ENCODE data around the gene GGT1.
"Not testable (repeated sequence)": the region's sequence is repeated elsewhere in the genome, so short reads cannot be mapped to it uniquely, and the experiment has no call there.

GGT1 gene

DNA sequence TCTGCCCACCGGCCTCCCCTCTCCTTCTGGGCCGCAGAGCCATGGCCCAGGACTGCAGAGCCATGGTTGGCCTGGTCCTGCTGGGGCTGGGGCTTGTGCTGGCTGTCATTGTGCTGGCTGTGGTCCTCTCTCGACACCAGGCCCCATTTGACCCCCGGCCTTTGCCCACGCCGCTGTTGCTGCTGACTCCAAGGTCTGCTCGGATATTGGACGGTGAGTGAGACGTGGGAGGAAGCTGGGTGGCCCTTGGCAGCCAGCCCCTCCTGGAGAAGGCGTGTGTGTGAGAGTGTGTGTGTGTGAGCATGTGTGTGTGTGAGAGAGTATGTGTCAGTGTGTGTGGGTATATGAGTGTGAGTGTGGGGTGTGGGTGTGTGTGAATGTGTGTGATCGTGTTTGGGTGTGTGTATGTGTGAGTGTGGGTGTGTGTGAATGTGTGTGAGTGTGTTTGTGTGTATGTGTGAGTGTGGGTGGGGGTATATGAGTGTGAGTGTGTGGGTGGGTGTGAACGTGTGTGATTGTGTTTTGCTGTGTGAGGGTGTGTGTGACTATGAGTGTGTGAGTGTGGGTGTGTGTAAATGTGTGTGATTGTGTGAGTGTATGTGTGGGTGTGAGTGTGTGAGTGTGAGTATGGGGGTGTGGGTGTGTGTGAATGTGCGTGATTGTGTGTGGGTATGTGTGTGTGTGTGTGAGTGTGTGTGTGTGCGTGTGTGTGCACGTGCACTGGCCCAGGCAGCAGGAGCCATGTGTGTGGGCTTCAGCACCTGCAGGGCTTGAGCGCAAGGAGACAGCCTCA is 30.4 kb downstream of the GGT1 start:
- DNase-seq (ENCODE audit: extremely low read depth in 1 of 2, low read depth in 1 of 2): not testable (repeated sequence)

DNA sequence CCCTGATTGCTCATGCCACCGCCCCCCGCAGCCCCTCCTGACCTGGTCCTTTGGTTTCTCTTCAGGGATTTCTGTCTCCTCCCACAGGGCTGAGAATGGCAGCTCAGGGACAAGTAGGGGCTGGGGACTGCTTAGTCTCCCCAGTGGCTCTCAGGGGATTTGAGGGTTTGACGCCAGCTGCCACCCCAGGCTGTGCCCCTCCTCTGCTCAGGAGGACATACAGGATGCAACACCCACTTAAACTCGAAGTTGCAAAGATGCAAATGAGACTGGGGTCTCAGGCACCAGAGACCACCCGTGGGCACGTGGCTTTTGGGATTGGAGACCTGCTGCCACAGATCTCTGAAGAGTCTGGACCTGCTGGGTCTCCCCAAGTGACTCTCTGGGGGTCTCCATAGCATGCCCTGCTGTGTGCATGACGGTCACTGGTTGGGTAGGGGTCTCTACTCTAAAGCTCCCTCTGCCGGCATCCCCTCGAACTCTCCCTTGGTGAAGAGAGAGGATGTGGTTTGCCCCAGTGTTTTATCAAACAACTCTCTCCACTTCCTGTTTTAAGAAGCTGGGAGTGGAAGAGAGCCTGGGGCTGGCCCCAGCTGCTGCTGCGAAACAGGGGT is 31.9 kb downstream of the GGT1 start:
- DNase-seq (ENCODE audit: extremely low read depth in 1 of 2, low read depth in 1 of 2): not testable (repeated sequence)

DNA sequence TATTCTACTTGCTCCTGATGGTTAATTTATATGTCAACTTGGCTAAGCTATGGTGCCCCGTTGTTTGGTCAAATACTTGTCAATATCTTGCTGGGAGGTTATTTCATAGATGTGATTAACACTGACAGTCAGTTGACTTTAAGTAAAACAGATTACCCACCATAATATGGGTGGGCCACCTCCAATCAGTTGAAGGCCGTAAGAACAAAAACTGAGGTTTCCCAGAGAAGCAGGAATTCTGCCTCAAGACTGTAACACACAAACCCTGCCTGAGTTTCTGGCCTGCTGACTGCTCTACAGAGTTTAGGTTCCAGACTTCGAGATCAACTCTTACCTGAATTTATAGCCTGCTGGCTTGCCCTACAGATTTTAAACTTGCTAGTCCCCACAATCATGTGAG is 33.5 kb downstream of the GGT1 start:
- not testable (repeated sequence) for DNase-seq (ENCODE audit: extremely low read depth in 1 of 2, low read depth in 1 of 2)

DNA sequence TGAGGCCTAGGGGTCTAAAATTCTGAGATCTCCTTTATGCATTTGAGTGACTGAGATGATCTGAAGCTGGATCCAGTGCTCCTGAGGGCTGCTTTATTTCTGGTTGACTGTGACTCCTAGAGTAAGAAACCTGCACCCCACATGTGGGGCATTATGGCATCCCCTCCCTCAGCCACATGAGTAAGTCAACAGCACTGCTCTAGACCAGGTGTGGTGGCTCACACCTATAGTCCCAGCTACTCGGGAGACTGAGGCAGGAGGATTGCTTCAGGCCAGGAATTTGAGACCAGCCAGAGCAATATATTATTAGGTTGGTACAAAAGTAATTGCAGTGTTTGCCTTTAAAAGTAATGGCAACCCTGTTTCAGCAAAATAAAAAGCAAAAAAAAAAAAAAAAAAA is 39.3 kb downstream of the GGT1 start:
- DNase-seq (ENCODE audit: extremely low read depth in 1 of 2, low read depth in 1 of 2): not testable (repeated sequence)

DNA sequence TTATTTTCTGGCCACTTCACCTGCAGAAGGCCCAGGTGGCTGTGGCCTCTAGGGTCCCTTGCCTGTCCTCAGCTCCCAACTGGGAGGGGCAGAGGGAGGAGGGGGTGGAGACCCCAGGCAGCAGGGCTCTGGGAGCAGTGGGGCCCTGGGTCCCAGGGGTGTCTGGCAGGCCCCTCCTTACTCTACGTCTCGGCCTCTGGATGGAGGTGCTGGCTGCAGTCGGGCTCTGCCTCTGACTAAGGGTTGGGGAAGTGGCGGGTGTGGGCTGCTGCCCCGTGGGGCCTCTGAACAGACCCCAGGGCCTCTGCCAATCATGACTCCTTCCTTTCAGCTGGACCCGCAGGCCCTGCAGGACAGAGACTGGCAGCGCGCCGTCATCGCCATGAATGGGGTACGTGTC is 41.4 kb downstream of the GGT1 start:
- not testable (repeated sequence) for DNase-seq (ENCODE audit: extremely low read depth in 1 of 2, low read depth in 1 of 2)

DNA sequence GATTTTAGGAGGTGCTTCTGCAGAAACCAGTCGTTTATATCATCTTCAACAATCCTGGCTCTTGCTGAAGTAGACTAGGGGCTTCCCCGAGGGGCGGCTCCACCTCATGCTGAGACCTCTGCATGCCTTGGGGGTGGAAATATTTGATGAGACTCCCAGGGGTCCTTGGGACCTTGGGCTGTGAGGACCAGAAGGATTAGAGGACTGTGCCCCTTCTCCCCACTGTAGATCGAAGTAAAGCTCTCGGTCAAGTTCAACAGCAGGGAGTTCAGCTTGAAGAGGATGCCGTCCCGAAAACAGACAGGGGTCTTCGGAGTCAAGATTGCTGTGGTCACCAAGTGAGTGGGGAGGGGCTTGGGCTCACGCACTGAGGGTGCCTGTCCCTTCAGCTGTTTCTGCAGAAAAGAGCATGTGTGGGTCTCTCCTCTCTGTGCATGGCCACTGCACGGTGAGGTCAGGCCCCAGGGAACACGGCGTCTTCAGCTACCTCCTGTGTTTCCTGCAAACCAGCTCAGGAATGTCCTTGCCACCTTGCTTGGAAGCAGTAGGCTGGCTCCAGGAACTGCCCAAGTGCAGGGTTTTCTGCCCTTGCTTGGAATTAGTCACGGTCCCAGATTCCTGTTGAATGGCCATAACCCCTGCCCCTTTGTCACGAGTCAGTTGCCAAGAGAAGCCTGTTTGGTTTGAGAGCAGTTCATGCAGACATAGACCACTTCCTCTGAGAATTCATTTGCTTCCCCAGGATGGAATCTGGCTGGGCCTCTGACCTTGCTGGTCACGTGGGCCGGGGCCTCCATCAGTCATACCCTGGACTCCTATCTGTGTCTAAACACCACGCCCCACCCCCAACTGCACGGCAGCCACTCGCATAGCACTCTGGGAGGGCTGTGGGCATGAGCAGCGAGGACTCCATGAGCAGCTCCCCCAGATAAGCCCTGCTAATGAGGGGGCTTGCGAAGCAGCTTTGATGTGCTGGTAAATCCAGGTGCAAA is 42.7 kb downstream of the GGT1 start:
- not testable (repeated sequence) for DNase-seq (ENCODE audit: extremely low read depth in 1 of 2, low read depth in 1 of 2)

DNA sequence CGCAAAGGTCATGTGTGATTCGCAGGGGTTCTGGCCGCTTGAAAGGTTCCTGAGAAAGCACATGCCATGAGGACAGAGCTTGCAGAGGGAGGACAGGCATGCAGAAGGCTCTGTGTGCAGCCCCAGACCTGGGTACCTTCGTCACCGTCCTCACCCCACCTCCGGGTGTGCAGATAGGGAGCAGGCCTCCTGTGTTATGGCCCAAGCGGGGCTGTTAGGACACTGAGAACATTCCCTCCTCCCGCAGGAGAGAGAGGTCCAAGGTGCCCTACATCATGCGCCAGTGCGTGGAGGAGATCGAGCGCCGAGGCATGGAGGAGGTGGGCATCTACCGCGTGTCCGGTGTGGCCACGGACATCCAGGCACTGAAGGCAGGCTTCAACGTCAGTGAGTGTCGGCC is 43.8 kb downstream of the GGT1 start:
- DNase-seq (ENCODE audit: extremely low read depth in 1 of 2, low read depth in 1 of 2): not testable (repeated sequence)

DNA sequence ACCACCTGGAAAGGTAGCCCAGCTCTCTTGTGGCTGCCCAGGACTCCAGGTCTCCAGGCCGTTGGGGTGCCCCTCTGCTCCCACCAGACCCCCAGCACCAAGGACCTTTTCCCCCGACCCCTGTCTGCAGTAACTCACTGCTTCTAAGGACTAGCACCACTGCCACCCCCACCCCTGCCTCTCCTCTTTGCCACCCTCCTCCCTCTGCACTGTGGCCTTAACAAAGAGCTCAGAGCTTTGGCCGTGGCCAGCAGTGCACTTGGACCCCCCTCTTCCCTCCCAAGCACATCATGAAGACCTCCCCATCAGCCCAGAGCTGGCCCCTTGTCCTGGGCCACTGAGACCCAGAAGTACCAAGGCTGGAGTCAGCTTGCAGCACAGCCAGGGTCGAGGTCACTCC is 46.4 kb downstream of the GGT1 start:
- not testable (repeated sequence) for DNase-seq (ENCODE audit: extremely low read depth in 1 of 2, low read depth in 1 of 2)

DNA sequence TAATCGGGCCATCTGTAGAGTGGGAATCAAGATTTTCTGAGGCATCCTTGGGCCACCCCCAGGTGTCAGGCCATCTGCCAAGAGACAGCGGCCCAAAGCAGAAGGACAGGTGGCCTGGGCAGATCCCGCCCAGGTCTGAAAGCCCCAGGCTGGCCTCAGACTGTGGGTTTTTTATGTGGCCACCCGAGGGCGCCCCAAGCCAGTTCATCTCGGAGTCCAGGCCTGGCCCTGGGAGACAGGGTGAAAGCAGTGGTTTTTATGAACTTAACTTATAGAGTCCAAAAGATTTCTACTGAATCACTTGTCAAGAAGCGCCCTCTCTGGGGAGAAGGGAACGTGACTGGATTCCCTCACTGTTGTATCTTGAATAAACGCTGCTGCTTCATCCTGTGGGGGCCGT is 47.9 kb downstream of the GGT1 start:
- peak; percentile 1 to 24 for DNase-seq (ENCODE audit: extremely low read depth in 1 of 2, low read depth in 1 of 2)

DNA sequence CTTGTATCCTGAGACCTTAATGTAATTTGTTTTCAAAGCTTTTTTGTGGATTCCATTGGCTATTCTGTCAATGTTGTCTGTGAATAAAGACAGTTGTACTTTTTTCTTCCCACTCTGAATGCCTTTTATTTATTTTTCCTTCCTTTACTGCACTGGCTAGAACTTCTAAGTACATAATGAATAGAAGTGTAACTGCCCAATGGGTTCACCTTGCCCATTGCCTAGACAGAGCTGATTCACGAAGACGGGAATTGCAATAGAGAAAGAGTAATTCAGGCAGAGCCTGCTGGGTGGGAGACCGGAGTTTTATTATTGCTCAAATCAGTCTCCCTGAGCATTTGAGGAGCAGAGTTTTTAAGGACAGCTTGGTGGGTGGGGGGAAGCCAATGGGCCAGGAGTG is 62.4 kb downstream of the GGT1 start:
- DNase-seq (ENCODE audit: extremely low read depth in 1 of 2, low read depth in 1 of 2): not testable (repeated sequence)

DNA sequence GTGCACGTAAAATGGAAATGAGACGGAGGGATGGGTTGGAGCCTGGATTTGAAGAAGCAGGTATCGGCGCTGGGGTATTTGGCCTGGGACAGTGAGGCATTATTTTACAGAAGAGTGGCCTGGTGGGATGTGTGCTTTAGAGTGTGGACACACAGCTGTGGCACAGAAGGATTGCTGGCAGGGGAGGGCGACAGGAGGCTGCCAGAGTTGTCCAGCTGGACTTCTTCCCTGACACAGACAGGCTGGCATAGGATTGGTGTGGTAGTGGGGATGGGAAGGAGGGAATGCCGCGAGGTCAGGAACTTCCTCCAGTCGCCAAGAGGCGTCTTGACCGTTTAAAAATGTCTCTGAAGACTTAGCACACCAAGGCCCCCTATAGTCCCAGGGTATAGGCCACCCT is 64.9 kb downstream of the GGT1 start:
- not testable (repeated sequence) for DNase-seq (ENCODE audit: extremely low read depth in 1 of 2, low read depth in 1 of 2)

DNA sequence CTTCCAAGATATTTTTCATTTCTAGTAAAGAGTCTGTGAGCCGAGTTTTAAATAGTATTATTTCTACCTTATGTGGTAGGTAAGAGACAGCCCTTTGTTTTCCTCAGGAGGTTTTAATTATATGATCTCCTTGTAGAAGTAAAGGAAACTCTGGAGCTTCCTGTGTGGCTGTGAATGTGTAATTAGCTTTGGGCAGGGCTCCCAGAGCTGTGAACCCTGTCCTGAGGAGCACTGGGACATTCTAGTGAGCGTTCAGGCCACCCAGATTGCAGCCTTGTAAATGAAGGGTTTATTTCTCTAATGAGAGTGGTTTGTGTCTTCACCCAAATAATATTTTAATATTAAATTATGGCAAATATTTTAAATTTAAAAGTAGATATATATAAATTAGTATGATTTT is 69.5 kb downstream of the GGT1 start:
- DNase-seq (ENCODE audit: extremely low read depth in 1 of 2, low read depth in 1 of 2): not testable (repeated sequence)

Data from activated CD8-positive, alpha-beta memory T cell treated with anti-CD3 and anti-CD28 coated beads for 1 hour (primary cell).